T-helper 2 cell treated with Interferon-gamma antibody and Interleukin-4, amounts not matched to agents 5 μg/mL and 100 μg/mL, for 36 hours (primary cell): ENCODE results near the gene DPP7.
"Not testable (repeated sequence)": the region's sequence is repeated elsewhere in the genome, so short reads cannot be mapped to it uniquely, and the experiment has no call there.

Source experiments
- DNase-seq: peaks from one replicate; pipeline ENCODE4 v3.0.0; 2021; ENCODE audit warnings: low spot score
- H3K27ac Mint-ChIP-seq: one replicate; pipeline ENCODE4 v1.8.0; 2021; ENCODE audit warnings: mild to moderate bottlenecking, mixed read lengths
- H3K27me3 Mint-ChIP-seq: one replicate; pipeline ENCODE4 v1.8.0; 2021; ENCODE audit warnings: low read depth, mixed read lengths
- H3K36me3 Mint-ChIP-seq: one replicate; pipeline ENCODE4 v1.8.0; 2021; ENCODE audit warnings: low read depth, mixed read lengths
- H3K4me1 Mint-ChIP-seq: one replicate; pipeline ENCODE4 v1.8.0; 2021; ENCODE audit warnings: low read depth, mixed read lengths
- H3K4me3 Mint-ChIP-seq: one replicate; pipeline ENCODE4 v1.8.0; 2022; ENCODE audit warnings: mild to moderate bottlenecking, moderate library complexity, mixed read lengths
- H3K9me3 Mint-ChIP-seq: one replicate; pipeline ENCODE4 v1.8.0; 2021; ENCODE audit warnings: mixed read lengths

The DPP7 gene

GRCh38 chr9:137141050-137141810 lies 26.7 kb upstream of the DPP7 start:
- H3K9me3 Mint-ChIP-seq: no peaks in the 10 kb centered on the region
- no peak overlapping the region for H3K27ac Mint-ChIP-seq
- no peaks in the 10 kb centered on the region for H3K36me3 Mint-ChIP-seq

GRCh38 chr9:137140151-137141012 lies 25.8 kb upstream of the DPP7 start:
- H3K4me3 Mint-ChIP-seq: no peak overlapping the region
- no peak overlapping the region for H3K27ac Mint-ChIP-seq
- H3K27me3 Mint-ChIP-seq: peaks cover 40% of the 10 kb centered on the region
- no peaks in the 10 kb centered on the region for H3K36me3 Mint-ChIP-seq
- no peak for DNase-seq
- H3K9me3 Mint-ChIP-seq: no peaks in the 10 kb centered on the region
- peaks cover 3% of the 10 kb centered on the region for H3K4me1 Mint-ChIP-seq

More at GRCh38 chr9:137141050-137141810, 26.7 kb upstream of the DPP7 start:
- DNase-seq: no peak
- Mint-ChIP-seq H3K27me3 (peaks cover 35% of the 10 kb centered on the region), H3K4me3 (no peak overlapping the region), H3K4me1 (peaks cover 3% of the 10 kb centered on the region)

- peak overlapping the region; percentile 20 for H3K27ac Mint-ChIP-seq
- H3K27me3 Mint-ChIP-seq: peaks cover 42% of the 10 kb centered on the region
- no peak for DNase-seq
These were observed 25.1 kb upstream of the DPP7 start for GRCh38 chr9:137139468-137140150.

GRCh38 chr9:137138722-137139467 lies 24.4 kb upstream of the DPP7 start, which contains the start of gene GRIN1:
TSS of gene GRIN1 (plus strand) at chr9:137139154. CDS start at chr9:137139487, 333 bp downstream.
- H3K27me3 Mint-ChIP-seq: peaks cover 42% of the 10 kb centered on the region
- H3K4me1 Mint-ChIP-seq: peaks cover 3% of the 10 kb centered on the region
- H3K4me3 Mint-ChIP-seq: no peak within 1 kb of the TSS
- DNase-seq: peak; percentile 41
- H3K9me3 Mint-ChIP-seq: no peaks in the 10 kb centered on the region
- H3K27ac Mint-ChIP-seq: peak within 1 kb of the TSS; percentile 20
- no peaks in the 10 kb centered on the region for H3K36me3 Mint-ChIP-seq

More at GRCh38 chr9:137139468-137140150, 25.1 kb upstream of the DPP7 start:
- Mint-ChIP-seq H3K36me3 (no peaks in the 10 kb centered on the region), H3K9me3 (no peaks in the 10 kb centered on the region), H3K4me1 (peaks cover 3% of the 10 kb centered on the region), H3K4me3 (no peak overlapping the region)

- peaks cover 3% of the 10 kb centered on the region for H3K4me1 Mint-ChIP-seq
- H3K9me3 Mint-ChIP-seq: no peaks in the 10 kb centered on the region
- H3K27me3 Mint-ChIP-seq: peaks cover 42% of the 10 kb centered on the region
- no peak overlapping the region for H3K27ac Mint-ChIP-seq
- H3K36me3 Mint-ChIP-seq: no peaks in the 10 kb centered on the region
- DNase-seq: no peak
- no peak overlapping the region for H3K4me3 Mint-ChIP-seq
These were observed 23.7 kb upstream of the DPP7 start for GRCh38 chr9:137138058-137138721.

- H3K27ac Mint-ChIP-seq: no peak overlapping the region
- no peaks in the 10 kb centered on the region for H3K9me3 Mint-ChIP-seq
- DNase-seq: no peak
- peaks cover 42% of the 10 kb centered on the region for H3K27me3 Mint-ChIP-seq
- no peak overlapping the region for H3K4me3 Mint-ChIP-seq
- H3K36me3 Mint-ChIP-seq: no peaks in the 10 kb centered on the region
- peaks cover 3% of the 10 kb centered on the region for H3K4me1 Mint-ChIP-seq
These were observed 22.5 kb upstream of the DPP7 start for GRCh38 chr9:137136881-137137607.

- DNase-seq: no peak
- no peak overlapping the region for H3K4me3 Mint-ChIP-seq
These were observed 21.8 kb upstream of the DPP7 start for GRCh38 chr9:137136261-137136880.

GRCh38 chr9:137135154-137135553 lies 20.6 kb upstream of the DPP7 start:
- H3K27me3 Mint-ChIP-seq: peaks cover 34% of the 10 kb centered on the region
- H3K9me3 Mint-ChIP-seq, H3K36me3 Mint-ChIP-seq, H3K27ac Mint-ChIP-seq, H3K4me3 Mint-ChIP-seq, H3K4me1 Mint-ChIP-seq, DNase-seq: not testable (repeated sequence)

More at GRCh38 chr9:137136261-137136880, 21.8 kb upstream of the DPP7 start:
- Mint-ChIP-seq H3K36me3 (no peaks in the 10 kb centered on the region), H3K4me1 (peaks cover 3% of the 10 kb centered on the region), H3K27ac (no peak overlapping the region), H3K27me3 (peaks cover 40% of the 10 kb centered on the region), H3K9me3 (no peaks in the 10 kb centered on the region)

- H3K27me3 Mint-ChIP-seq: peaks cover 26% of the 10 kb centered on the region
- H3K9me3 Mint-ChIP-seq: no peaks in the 10 kb centered on the region
- no peak for DNase-seq
- H3K27ac Mint-ChIP-seq: no peak overlapping the region
- H3K4me1 Mint-ChIP-seq: peaks cover 2% of the 10 kb centered on the region
- H3K4me3 Mint-ChIP-seq: no peak overlapping the region
- H3K36me3 Mint-ChIP-seq: no peaks in the 10 kb centered on the region
These were observed 19.7 kb upstream of the DPP7 start for GRCh38 chr9:137134191-137134590.

- Mint-ChIP-seq H3K9me3 (no peaks in the 10 kb centered on the region), H3K4me1 (peaks cover 26% of the 10 kb centered on the region), H3K27me3 (peaks cover 7% of the 10 kb centered on the region), H3K4me3 (peak overlapping the region; percentile 86), H3K36me3 (peaks cover 1% of the 10 kb centered on the region), H3K27ac (peak overlapping the region; percentile 81)
- no peak for DNase-seq
These were observed 15.7 kb upstream of the DPP7 start for GRCh38 chr9:137130176-137130755.

- Mint-ChIP-seq H3K4me1 (peaks cover 26% of the 10 kb centered on the region), H3K9me3 (no peaks in the 10 kb centered on the region), H3K27me3 (peaks cover 5% of the 10 kb centered on the region), H3K4me3 (peak overlapping the region; percentile 85), H3K27ac (peak overlapping the region; percentile 91), H3K36me3 (peaks cover 1% of the 10 kb centered on the region)
- DNase-seq: peak; percentile 93
These were observed 15.1 kb upstream of the DPP7 start for GRCh38 chr9:137129456-137130175.
